H1 (cell line): ENCODE data around the gene KCNH6. TPM values are rescaled to one million over a fixed set of nuclear protein-coding genes. Genes with fewer than 3 reads are reported as not detected.

ENCODE experiments used
- E2F6 ChIP-seq: IDR thresholded peaks from 2 replicates; pipeline ENCODE4 v1.6.1; 2012; ENCODE audit warnings: inconsistent platforms
- polyA plus RNA-seq, 7 experiments: library from polyadenylated mRNA; depleted of rRNA in 3 of 7; stranded (reverse) in 5 of 7; unstranded in 2 of 7; fragments of >200 nt in 5 of 7; fragments of 200-250 nt in 2 of 7; gene quantifications; 1 replicate in 5 of 7; 2 replicates in 1 of 7; 4 replicates in 1 of 7; pipeline versions ENCODE4 v1.2.1 to v1.2.3, GENCODE V29; 2011 to 2013; ENCODE audit warnings: missing spikeins in 2 of 7, mixed read lengths in 2 of 7
- total RNA-seq: library from RNA; stranded (reverse); fragmentation: NEBNext Ultra II Directional; extraction: Animal tissue kit (Norgen Biotek cat#: 25700); gene quantifications from 2 replicates; pipeline ENCODE4 v1.2.1, GENCODE V29; 2021

The KCNH6 gene
- total and polyA plus RNA-seq, 2 of the 8 experiments (the other 6 are each of a cell fraction or from before 2014, with no cell fraction given), result 1.8 to 3.6 TPM

GRCh38 chr17:63528183-63528582, 5.0 kb downstream of the KCNH6 start (continued):
- TF ChIP-seq E2F6, result no peak
